GM18870 (cell line): ENCODE measurements around the gene ECI2.
A peak's percentile ranks its signal among the peaks of the same experiment; 100 is the strongest.
"Not testable (repeated sequence)": the region's sequence is repeated elsewhere in the genome, so short reads cannot be mapped to it uniquely, and the experiment has no call there.

Source experiments
- ATAC-seq: cut with Tn5 transposase; IDR thresholded peaks from one replicate; pipeline ENCODE4 v1.9.1; 2021; ENCODE audit warnings: moderate library complexity; ENCODE audit not compliant: unreplicated experiment

The ECI2 gene

DNA sequence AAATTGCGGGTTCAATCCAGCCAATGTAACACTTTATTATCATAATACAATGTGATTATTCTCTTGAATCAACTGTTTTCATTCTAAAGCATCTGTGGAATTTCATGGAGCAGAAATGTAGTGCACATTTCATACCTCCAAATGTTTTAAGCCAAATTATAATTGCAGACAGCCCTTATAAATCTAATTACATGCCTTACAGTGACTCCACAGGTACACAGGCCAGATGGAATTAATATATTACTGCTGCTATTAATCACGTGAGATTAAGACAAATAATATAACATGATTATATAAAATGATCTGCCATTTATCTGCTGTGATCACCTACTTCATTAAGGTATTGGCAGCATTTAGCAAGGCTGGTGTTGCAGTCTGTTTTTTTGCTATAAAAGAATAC, 9.7 kb upstream of the ECI2 start:
- ATAC-seq, result no peak

DNA sequence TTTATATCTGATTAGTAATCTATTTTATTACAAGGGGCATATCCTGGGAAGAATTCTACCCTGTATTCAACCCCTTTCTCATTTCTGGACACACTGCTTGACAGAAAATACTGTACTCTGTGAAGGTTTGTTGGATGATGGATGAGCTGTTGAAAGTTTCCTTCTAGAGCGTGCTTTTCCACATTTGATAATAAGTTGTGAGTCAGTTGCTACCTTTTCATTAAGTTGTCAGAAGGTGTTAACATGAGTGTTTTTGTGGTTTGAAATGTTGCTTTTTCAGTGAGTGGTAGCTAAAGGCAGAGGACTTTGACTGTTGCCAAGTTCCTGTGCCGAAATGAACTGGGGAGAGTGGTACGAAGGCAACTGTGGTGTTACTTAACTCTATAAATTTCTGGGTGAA, 3.9 kb upstream of the ECI2 start:
- ATAC-seq, result no peak

DNA sequence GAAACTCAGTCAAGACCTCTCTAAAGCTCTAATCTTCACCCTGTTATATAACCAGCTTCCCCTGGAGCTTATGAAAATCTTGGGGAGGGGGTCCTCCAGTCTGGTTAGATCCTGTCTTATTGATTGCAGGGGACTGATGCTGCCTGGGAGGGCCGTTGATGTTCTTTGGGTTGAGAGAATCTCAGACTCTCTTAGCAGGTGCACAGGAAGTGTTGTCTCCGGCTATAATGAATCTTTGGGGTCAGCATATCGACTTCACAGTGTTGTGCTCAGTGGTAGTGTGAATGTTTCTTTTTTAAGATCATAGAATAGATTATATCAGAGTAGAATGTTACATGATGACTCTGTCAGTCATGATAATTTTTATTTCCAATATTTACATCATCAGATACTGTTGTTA, 2.8 kb upstream of the ECI2 start:
- no peak for ATAC-seq

DNA sequence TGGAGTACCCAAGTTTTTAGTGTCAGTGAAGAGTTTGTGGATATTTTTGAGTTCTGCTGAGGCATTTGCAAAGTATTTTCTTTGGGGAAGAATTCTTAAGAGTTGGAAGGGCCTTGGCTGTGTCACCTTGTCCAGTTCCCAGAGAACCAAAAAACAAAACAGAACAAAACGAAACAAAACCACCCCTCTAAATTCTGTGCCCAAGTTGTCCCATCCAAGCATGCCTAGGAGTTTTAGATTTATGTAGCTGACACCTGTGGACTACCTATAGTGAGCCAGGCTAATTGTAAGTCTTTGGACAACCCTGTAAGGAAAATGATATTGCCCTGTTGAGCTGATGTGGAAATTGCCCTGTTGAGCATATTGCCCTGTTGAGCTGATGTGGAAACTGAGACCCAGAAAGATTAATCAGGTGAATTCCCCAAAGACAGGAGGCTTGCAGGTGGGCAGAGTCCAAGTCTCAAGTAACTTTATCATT, 1.0 kb upstream of the ECI2 start:
- no peak for ATAC-seq

DNA sequence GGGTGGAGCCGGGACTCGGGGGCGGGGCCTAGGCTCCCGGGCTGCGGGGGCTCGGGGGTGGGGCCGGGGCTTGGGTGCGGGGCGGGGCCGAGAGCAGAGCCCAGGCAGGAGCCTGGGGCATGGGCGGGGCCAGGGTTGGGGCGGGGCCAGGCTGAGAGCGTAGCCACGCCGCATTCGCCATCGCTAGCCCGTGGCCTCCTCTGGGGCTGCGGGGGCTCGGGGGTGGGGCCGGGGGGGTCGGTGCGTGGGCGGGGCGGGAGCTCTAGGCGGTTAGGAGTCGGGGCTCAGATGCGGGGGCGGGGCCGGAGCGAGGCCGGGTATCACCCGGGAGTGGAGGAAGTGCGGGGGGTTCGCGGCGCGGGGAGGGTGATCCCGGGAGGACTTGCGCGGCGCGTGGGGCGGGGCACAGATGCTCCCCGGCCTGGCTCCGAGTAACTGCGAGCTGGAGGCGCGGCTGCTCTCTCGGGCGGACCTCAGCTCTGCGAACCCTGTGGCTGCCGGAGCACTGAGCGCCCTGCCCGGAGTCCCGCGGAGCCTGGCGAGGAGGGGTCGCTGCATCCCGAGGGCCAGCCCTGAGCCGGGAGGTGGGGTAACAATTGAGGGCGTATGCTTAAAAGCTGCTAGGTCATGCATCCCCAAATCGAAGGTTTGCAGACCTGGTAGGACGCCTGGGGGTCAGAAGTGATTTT, 434 bp upstream of the ECI2 start:
- ATAC-seq, result peak; percentile 36

DNA sequence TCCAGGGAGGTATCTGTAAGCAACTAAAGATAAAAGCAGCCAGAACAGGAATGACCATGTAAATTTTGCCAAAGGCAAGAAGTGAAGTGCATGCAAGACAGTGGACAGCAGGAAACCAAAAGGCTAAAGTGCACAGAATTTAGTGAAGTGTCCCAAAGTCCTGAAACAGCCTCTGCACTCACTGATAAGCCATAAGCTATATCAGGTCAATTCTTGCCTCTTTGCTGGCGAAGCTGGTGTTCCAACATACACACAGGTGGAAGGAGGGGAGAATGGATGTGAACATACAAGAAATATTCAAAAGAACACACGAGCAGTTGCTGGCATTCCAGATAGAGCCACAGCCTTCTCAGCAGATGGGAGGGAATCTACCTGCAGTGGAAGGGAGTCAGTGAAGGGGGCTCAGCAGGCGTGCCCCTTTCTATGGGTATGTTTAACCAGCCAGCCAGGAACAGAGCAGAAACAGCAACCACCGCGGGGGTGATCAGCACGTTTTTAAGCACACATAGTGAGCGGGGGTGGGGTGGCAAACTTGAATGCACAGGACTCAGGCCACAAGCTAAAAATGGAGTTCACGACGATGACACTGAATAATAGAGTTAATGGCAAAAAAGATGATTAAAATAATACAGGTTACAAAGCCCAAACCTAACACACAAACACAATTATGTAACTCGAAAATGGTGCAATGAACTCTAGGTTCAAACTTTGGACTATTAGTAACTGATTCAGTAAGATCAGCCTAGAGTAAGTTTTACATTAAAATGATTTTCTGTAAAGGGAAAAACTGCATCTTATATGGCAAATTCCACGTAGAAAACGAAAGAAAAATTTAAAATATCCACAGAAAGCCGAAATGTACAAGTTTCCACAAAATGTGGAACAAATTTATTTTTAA, 1.2 kb downstream of the ECI2 start:
- no peak for ATAC-seq

DNA sequence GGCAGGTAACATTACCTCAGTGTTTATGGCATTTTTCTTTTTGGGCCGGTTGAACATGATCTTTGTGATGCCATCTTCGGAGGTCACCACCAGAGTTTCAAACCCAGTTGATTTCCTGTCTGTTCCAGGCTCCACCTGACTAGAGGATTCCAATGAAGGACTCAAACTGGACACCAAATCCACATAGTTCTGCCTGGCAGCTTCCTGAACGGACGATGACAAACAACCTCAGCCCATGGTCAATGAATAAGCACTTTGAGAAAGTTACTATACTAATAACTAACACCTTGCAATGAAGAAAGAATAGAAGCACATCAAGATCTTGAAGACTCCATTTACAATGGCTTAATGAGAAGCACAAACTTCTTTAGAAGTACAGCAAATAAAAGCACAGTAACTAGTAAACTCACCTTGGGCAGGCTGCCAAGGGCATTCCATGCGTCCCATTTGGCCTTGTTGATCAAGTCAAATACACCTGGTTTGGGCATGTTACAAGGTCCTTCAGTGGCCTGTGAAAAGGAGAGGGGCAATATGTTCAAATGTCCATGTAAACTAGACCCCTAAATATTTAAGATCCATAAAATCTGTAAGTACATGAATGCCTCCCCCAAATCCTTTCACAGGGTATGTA, 4.9 kb downstream of the ECI2 start:
- ATAC-seq, result no peak

GRCh38 chr6:4129446-4129845, 5.9 kb downstream of the ECI2 start:
- ATAC-seq, result no peak

DNA sequence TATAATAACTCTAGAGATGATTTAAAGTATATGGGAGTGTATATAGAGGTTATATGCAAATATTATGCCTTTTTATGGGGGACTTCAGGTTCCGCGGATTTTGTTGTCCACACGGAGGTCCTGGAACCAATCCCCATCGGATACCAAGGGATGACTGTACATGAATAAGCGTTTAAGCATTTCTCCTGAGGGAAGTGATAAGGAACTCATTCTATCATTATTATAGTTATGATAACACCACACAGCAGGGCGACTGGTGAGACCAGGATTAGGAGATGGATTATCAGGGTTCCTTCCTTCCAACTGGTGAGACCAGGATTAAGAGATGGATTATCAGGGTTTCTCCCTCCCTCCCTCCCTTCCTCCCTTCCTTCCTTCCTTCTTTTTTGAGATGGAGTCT, 6.6 kb downstream of the ECI2 start:
- no peak for ATAC-seq

DNA sequence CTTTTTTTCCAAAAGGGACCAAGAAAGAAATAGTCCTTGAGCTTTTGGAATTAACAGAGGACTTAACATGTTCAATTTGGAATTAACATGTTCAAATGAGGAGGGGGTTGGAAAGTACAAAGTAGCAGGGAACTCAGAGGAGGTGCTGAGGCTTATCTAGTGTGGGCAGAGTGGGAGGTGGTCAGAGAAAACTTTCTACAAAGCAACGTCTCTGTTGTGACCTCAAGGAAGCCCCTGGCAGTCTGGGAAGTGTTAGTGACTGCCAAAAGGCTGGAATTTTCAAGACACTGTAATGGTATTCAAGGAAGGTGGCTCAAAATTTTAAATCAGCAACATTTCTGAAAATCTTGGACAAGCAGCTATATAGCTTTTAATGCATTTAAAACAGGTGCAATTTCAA, 7.3 kb downstream of the ECI2 start:
- no peak for ATAC-seq

- ATAC-seq, result no peak
These were observed 9.2 kb downstream of the ECI2 start for GRCh38 chr6:4125933-4126864.

DNA sequence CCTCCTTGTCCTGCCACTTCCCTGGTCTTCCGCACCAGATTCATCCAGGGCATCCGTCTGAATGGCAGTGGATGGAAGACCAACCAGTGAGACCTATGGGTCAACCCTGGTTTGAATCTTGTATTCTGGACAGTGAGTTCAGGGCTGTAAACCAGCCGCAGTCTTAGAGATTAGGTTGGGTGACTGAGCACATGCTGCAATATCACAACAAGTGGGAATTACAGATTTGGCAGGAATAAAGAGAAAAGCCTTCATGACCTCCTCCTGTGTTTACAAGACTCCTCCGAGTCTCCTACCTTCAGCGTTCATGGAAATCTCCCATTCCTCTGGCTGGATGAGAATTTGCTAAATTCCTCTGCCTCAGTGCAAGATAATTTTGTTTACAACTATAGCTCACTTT, 9.9 kb downstream of the ECI2 start:
- no peak for ATAC-seq

DNA sequence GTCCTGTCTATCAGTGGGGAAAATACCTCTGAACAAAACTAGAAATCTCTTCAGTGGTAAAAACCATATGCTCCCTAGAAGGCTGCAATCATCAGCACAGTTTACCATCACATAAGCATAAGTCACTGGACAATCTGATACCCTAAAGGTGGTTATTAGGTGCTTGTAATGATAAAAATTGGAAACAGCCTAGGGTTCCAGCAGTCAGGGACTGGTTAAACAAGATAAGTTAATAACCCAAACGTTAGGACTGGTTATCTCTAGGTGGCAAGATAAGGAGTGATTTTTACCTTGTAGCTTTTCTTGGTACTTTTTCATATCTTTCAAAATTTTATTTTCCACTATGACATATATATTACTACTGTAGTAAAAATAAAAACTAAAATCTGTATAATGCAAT, 11.0 kb downstream of the ECI2 start:
- ATAC-seq, result no peak

DNA sequence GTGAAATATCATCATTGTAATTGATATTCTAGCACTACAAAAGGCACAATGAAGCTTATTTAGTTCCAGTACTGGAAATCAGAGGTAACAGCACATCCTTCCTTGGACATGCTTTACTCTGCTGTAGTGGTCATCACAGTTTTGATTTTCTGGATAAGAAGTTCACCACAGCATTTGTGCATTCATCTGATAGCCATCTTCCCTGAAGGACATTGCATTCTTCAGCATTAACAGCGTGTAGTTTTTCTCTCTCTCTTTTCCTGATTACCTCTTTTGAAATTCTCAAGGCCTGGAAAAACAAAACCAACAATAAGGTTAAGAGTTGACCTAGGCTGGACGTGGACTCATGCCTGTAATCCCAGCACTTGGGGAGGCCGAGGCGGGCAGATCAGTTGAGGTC, 19.6 kb downstream of the ECI2 start:
- ATAC-seq, result no peak

- no peak for ATAC-seq
These were observed 21.3 kb downstream of the ECI2 start for GRCh38 chr6:4114123-4114522.

DNA sequence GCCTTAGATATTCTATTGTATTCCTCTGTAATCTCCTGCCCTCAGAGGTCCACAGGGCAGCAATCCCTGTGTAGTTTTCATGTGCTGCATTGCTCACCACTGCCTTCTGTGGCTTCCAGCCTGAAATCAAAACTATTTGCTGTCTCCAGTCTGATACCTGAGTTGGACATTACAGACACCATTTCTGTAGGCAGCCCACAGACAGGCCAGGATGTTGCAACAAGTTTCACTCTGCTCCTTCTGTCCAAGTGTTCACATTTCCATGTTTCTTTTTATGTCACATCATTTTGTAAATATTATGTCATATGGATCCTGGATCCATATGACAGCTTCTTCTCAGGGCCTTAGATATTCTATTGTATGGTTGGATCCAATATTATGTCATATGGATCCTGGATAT, 21.7 kb downstream of the ECI2 start:
- ATAC-seq, result no peak

GRCh38 chr6:4112366-4112765, 23.0 kb downstream of the ECI2 start:
- no peak for ATAC-seq

DNA sequence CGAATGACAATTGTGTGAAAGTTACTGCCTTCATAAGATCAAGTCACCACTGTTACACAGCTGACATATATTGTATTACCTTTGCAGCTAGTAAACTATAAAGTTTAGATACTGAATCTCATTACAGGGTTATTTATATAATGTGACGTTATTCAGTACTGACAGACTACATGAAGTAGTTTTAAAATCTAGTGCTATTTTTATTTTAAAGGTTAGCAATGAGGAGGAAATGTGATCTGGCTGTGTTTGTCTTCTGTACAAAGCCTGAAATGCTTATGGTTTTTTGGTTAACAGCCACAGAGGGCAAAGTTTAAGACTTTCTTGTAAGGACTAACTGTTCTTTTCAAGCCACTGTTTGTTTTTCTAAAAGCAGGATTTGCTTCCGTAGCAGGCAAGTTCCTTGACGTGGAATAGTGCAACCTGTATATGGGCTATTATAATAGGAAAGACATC, 26.0 kb downstream of the ECI2 start:
- ATAC-seq, result not testable (repeated sequence)

DNA sequence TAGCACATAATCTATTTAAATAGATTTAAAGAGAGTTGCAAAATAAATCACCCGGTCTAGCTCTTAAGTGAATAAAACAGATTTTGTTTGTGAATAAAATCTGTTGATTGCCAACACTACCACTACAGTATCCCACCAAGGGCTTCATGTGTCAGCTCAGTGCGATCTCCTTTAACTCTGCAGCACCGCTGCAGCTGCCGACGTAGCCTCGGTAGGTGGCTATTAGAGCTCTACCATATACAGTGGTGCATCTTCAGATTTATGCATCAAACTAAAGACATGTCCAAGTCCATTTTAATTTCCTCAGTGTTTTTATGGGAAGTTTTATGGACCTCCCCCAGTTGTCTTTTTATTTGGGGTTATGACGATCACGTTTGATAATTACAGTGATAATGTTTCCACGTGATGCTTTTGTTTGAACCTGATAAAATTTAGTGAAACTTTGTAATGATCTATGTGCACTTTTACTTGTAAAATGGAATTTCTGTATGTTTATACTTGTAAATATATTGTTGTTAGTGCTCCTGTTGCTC, 26.7 kb downstream of the ECI2 start:
- no peak for ATAC-seq

GRCh38 chr6:4107873-4108272, 27.5 kb downstream of the ECI2 start:
- no peak for ATAC-seq
